ENCODE measurements around the gene CYP11A1.
"Not testable (repeated sequence)": the region's sequence is repeated elsewhere in the genome, so short reads cannot be mapped to it uniquely, and the experiment has no call there.

CYP11A1 gene

GRCh38 chr15:74373731-74374647 is 6.5 kb upstream of the CYP11A1 start:
- FAIRE-seq: no peak

GRCh38 chr15:74373056-74373650 is 5.7 kb upstream of the CYP11A1 start:
- FAIRE-seq: no peak

- FAIRE-seq: no peak
Measured at GRCh38 chr15:74370471-74370870, 3.0 kb upstream of the CYP11A1 start.

- FAIRE-seq: no peak
Measured at GRCh38 chr15:74369756-74370155, 2.3 kb upstream of the CYP11A1 start.

GRCh38 chr15:74369084-74369745 is 1.8 kb upstream of the CYP11A1 start:
- no peak for FAIRE-seq

GRCh38 chr15:74368121-74368520 is 675 bp upstream of the CYP11A1 start:
- FAIRE-seq: no peak

GRCh38 chr15:74365598-74366445 is 1.6 kb downstream of the CYP11A1 start:
- no peak for FAIRE-seq

- no peak for FAIRE-seq
Measured at GRCh38 chr15:74364936-74365597, 2.4 kb downstream of the CYP11A1 start.

GRCh38 chr15:74362482-74362881 is 5.0 kb downstream of the CYP11A1 start:
- no peak for FAIRE-seq

GRCh38 chr15:74360855-74361254 is 6.6 kb downstream of the CYP11A1 start:
- not testable (repeated sequence) for FAIRE-seq

GRCh38 chr15:74359376-74359775 is 8.1 kb downstream of the CYP11A1 start:
- FAIRE-seq: not testable (repeated sequence)

- FAIRE-seq: not testable (repeated sequence)
Measured at GRCh38 chr15:74357514-74357913, 9.9 kb downstream of the CYP11A1 start.

- FAIRE-seq: not testable (repeated sequence)
Measured at GRCh38 chr15:74356050-74356449, 11.4 kb downstream of the CYP11A1 start.

GRCh38 chr15:74353992-74354391 is 13.5 kb downstream of the CYP11A1 start:
- not testable (repeated sequence) for FAIRE-seq

GRCh38 chr15:74352393-74352910 is 15.0 kb downstream of the CYP11A1 start:
- FAIRE-seq: no peak

GRCh38 chr15:74351670-74352069 is 15.8 kb downstream of the CYP11A1 start:
- FAIRE-seq: no peak

GRCh38 chr15:74350295-74351275 is 16.9 kb downstream of the CYP11A1 start:
- no peak for FAIRE-seq

GRCh38 chr15:74349241-74349778 is 18.1 kb downstream of the CYP11A1 start:
- FAIRE-seq: no peak

GRCh38 chr15:74347757-74348250 is 19.6 kb downstream of the CYP11A1 start:
- FAIRE-seq: no peak

GRCh38 chr15:74345051-74345450 is 22.4 kb downstream of the CYP11A1 start:
- no peak for FAIRE-seq
